ENCODE results near the gene E2F8. TPM values are rescaled to one million over a fixed set of nuclear protein-coding genes. Genes with fewer than 3 reads are reported as not detected.
A peak's percentile ranks its signal among the peaks of the same experiment; 100 is the strongest.

The E2F8 gene
- total RNA-seq, 1 donor = 0.54 TPM

DNA sequence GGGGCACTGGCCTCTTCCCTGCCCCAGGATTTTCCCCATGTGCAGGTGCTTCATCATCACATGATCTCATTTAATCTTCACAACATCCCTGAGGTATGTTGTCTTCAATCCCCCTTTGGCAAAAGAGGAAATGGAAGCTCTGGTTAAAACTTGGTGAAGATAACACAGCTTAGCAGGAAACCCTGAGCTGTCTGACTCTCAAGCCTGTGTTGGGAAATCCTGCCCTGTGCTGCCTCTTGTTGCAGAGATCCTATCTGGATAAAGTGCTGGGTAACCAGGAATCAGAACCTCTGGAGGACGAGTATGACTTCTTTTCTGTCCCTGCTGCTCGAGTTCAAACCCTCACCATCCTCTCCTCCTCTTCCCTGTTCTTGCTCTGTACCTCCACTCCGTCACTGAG is 13.1 kb upstream of the E2F8 start:
- DNase-seq (ENCODE audit: low read depth in 2 of 3, low spot score in 2 of 3) = peak in 1 of 3 donors; percentile 16

- DNase-seq (ENCODE audit: low read depth in 2 of 3, low spot score in 2 of 3) = no peak
Measured at GRCh38 chr11:19253153-19253745, 12.5 kb upstream of the E2F8 start.

DNA sequence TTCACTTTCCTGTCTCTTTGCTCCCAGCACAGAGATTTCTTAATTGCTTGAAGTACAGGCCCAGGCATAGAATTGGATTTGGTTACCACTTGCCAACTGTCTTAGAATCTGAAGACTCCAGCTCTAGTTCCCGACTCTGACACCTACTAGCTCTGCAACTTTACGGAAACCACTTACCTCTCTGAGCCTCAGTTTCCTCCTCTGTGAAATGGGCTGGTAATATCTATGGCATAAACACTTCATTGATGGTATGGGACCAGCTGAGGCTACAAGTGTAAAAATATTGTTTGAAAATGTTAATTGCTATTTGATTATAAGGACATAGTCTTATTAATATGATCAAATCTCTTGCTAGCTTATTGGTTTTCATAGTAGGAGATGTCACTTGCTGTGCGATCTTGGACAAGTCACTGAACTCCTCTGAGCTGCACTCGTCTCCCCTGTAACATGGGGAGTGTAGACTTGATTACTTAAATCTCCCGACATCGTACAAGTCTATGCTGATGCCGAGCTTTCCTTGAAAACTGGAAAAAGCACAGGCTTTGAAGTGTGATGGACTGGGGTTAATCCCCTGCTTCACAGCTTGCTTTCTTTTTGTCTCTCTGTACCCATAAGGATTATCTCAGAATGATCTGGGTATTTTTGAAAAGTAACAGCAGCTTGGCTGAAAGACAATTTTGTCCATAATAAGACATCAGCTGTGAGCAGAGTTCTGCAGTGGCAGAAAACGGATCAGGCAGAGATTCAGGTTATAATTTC is 11.8 kb upstream of the E2F8 start:
- no peak for DNase-seq (ENCODE audit: low read depth in 2 of 3, low spot score in 2 of 3)

DNA sequence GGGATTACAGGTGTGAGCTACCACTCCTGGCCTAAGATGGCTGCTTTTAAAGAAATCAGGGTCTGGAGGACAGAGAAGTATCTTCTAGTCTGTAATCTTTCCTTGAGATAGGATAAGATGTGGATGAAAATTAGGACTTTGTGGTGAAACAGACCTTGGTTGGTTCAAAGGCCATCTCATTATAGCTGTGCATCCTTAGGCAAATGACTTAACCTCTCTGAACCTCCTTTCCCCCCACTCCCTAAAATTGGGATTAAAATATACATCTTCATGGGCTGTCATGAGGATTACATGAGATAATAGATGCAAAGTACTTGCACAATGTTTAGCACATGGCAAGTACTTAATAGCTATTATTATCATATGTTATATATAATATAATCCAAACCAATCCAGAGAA is 10.8 kb upstream of the E2F8 start:
- no peak for DNase-seq (ENCODE audit: low read depth in 2 of 3, low spot score in 2 of 3)

GRCh38 chr11:19246816-19247215 is 6.1 kb upstream of the E2F8 start:
- DNase-seq (ENCODE audit: low read depth in 2 of 3, low spot score in 2 of 3) = no peak

- no peak for DNase-seq (ENCODE audit: low read depth in 2 of 3, low spot score in 2 of 3)
Measured at GRCh38 chr11:19245351-19245750, 4.6 kb upstream of the E2F8 start.

GRCh38 chr11:19244621-19245020 is 3.9 kb upstream of the E2F8 start:
- DNase-seq (ENCODE audit: low read depth in 2 of 3, low spot score in 2 of 3) = no peak

DNA sequence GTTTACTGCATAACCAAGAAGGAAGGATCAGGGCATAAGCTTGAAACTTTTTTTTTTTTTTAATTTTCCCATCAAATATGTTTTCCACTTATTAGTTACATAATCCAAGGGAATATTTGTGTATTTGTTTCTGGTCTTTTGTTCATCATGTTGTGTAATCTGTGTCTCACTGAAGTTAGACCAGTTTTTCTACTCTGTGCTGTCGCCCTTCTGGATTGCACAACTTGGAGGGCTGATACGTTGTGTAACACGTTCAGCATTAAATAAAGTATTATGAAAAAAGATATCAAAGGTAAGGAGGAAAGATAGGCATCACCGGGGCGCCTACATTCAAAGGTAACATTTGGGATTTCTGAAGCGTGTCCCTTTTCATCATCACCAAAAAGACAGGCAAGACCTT is 3.3 kb upstream of the E2F8 start:
- DNase-seq (ENCODE audit: low read depth in 2 of 3, low spot score in 2 of 3) = no peak

DNA sequence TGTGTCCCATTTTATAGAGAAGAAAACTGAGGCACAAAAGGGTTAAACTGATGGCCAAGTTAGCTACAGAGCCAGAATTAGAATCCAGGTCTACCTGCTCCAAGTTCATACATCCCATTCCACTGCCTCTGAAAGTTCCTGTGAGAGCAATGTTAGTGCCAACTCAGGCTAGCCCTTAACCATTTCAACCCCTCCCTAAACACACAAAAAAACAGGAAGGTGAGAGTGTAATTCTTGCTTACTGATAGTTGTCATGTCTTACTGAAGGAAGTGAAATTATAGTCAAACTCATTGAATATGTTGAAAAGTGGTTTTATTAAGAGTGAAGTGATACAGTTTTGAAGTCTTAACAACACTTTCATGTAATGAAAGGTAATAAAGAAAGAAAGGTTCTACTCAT is 2.9 kb upstream of the E2F8 start:
- DNase-seq (ENCODE audit: low read depth in 2 of 3, low spot score in 2 of 3) = peak in 1 of 3 donors; percentile 21

DNA sequence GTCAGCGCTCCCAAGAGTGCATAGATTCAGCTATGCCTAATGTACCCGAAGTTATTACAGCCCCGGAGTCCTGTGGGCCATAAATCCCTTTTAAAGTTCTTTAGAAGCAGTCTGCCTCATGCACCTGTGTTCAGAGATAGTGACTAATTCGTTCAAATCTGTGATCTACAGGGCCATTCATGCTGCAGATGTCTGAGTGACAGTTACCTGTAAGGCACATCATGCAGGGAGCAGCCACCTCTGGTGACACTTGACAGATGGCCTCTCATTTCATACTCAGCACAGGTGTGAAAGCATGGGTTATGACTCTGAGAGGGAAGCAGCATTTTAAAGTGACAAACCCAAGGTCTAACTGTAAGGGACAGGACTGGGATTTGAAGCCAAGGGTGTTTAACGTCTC is 2.4 kb upstream of the E2F8 start:
- DNase-seq (ENCODE audit: low read depth in 2 of 3, low spot score in 2 of 3) = no peak

DNA sequence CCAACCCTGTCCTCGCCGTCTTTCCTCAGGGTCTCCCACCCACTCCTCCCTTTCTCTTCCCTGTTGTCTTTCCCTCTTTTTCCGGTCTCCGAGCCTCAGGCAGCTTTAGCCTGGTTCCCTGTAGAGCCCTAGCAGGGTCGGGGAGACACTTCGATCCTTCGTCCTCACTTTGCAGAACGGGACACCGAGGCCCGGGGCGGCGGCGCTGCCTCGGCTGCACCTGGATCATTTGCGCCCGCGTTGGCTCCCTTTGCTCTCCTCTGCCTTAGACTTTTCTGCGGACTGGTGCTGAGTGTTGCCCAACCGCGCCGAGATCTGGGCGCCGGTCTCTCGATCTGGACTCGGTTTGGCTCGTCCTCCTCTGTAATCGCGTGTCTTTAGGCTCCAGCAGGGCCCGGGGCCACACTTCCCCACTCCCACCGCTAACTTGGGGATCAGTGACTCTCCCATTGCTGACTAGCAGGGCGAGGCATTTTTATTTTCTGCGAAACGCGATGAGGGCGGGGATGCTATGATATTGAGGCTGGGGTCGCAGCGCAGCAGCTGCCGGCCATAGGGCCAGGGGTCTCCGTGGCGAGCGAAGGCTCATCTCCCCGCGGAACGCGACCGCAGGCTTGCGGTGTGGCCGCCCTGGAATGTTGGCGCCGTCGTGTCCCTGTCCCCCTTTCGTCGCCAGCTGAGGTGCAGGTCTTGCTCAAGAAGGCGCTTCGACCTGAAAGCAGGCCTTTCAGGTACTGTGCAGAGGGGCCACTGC is 1.6 kb upstream of the E2F8 start:
- no peak for DNase-seq (ENCODE audit: low read depth in 2 of 3, low spot score in 2 of 3)

DNA sequence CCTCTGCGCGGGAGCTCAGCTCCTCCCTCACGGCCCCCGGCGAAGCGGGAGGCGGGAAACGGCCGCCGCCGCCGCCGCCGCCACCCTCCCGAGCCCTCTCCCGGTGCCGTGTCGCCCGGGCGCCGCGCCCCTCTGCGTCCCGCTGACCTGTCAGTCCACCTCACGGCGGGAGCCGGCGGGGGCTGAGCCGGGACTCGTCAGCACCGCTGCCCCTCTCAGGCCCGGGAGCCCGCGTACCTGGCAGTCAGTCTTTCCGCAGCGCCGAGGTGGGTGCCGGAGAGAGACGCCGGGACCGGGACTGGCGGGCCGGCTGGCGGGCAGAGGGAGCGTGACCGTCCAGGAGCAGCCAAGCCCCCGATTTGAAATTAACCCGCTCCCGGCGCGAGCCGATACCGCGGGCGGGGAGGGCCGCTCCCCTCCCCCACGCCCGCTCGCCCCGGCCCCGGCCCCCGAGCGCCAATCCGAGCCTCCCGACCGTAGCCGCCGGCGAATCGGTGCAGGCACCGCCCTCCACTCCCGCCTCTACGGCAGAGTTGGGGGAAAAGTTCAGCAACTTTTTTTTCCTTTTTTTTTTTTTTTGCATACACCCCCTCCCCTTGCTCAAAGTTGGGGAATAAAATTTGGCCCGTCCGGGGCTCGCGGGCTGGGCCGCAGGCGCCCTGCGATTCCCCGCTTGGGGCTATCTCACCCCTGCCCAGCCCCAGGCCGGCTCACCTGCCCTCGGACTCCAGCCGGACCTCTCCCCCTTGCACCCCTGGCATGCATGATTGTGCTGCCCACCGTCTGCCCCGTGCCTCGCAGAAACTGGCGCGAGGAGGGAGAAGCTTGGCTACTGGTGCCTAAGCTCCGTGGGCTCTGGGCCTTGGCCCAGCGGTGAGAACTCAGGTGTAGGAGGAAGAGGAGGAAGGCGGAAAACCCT is 774 bp upstream of the E2F8 start:
- peak in 1 of 3 donors; percentile 14 for DNase-seq (ENCODE audit: low read depth in 2 of 3, low spot score in 2 of 3)

DNA sequence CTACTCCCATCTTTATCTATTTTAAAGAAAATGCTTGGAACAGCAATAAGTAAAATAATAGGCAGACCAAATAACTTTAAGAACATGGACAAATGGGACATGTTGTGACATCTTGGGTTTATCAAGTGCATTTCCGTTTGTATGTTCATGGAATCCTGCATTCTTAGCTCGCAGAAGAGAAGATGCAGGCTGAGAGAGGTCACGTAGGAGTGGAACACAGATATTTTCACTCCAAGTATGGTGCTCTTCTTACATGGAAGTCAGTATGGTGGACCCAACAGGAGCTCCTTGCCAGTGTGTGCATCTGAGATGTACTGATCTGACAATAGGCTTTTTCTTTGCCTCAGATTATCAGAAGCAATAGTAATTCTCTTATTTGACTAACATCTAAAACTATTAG is 1.7 kb downstream of the E2F8 start:
- DNase-seq (ENCODE audit: low read depth in 2 of 3, low spot score in 2 of 3) = no peak

GRCh38 chr11:19237813-19238212 is 2.9 kb downstream of the E2F8 start:
- no peak for DNase-seq (ENCODE audit: low read depth in 2 of 3, low spot score in 2 of 3)

DNA sequence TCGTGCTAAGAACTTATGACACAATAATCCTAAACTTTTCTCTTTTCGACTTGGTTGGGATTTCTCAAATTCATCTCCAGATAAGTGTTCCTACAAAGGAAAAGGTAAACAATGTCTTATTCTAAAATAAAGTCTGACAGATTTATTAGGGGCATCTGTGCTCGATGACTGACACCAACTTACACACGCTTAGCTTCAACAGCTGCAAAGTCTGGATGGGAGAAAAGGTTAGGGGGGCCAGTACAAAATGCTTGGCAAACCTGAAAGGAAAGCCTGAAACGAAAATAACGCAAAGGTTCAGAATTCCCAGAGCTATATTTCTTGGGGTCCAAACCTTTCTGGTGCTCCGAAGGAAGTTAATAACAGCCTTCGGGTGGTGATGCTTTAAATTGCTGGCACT is 3.4 kb downstream of the E2F8 start:
- DNase-seq (ENCODE audit: low read depth in 2 of 3, low spot score in 2 of 3) = no peak

DNA sequence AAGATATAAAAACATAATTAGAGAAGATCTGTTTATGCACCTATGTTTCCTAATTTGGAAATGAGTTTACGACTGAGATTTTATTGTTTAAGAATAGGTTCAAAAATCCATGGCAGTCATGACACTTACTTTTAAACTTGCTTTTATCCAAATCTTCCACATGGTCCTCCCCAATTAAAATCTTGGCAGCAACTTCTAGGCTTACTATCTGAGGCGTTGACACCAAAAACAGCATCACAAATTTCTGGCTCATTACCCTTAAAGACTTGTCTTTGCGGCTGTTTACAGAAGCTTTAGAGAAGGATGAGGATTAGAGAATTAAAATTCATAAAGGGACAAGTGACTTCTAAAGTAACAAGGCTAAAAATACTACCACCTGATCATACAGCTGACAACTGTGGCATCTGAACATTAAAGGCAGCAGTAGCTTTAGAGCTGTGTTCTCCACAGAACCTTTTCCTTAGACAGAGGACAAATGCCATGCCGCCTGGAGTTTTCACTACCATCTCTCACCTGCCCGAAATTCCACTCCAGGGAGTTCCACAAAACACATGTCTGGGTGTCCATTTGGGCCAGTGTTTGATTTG is 6.4 kb downstream of the E2F8 start:
- no peak for DNase-seq (ENCODE audit: low read depth in 2 of 3, low spot score in 2 of 3)

GRCh38 chr11:19232910-19233503 is 7.7 kb downstream of the E2F8 start:
- DNase-seq (ENCODE audit: low read depth in 2 of 3, low spot score in 2 of 3) = no peak

DNA sequence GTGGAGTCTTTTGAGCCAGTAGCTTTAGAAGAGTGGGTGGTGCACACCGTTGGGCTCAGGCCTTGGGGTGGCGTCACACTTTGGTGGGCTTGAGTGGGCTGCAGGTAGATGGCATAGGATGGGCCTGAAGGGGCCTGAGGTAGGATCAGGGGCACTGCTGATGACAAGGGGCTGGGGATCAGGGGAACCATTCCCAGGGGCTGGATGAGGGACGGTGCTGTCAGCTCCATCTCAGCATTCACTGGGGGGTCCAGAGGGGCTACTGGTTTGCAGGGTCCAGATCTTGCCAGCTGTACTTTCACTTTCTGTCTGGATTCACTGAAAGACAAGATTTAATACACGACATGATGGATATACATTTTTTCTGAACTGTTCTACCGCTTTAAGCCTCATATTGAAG is 11.1 kb downstream of the E2F8 start:
- DNase-seq (ENCODE audit: low read depth in 2 of 3, low spot score in 2 of 3) = no peak

DNA sequence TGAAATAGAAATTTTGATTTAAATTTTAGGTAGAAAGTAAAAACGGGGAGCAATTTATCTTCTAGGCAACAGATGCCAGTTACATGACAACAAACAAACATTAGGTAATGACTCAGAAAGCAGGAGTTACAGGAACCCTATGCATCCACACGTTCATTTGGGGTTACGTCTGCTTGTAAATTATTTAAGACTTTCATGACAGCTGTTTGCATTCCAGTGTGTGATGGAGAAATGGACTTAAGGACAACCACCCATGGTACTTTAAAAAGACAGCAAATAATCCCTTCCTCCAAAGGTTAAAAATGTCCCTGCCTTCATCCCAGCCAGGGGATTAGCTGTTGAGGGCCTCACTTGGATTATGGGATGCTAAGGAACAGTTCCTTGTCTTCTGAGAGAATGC is 11.8 kb downstream of the E2F8 start:
- no peak for DNase-seq (ENCODE audit: low read depth in 2 of 3, low spot score in 2 of 3)
